Thoracic aorta (tissue), 2 donors: ENCODE measurements around the gene PDGFD. TPM values are rescaled to one million over a fixed set of nuclear protein-coding genes. Genes with fewer than 3 reads are reported as not detected.
A peak's percentile ranks its signal among the peaks of the same experiment; 100 is the strongest.

Experiments
- ATAC-seq: fragments of 150-250 bp; one replicate; pipeline ENCODE4 v1.8.0; 2017; ENCODE audit warnings: low read depth; ENCODE audit not compliant: insufficient number of reproducible peaks, low FRiP score
- DNase-seq: peaks from one replicate; pipeline ENCODE4 v3.0.0-alpha.2; 2020; ENCODE audit warnings: low spot score
- H3K27ac ChIP-seq, 2 donors: fragments of 200-600 bp; sonication (generic); 1 replicate in 1 of 2; 2 replicates in 1 of 2; pipeline ENCODE4 v1.5.1; 2016; ENCODE audit warnings: mild to moderate bottlenecking in 2 of 2, moderate library complexity in 2 of 2
- H3K27me3 ChIP-seq: fragments of 200-600 bp; sonication (generic); replicated peaks from 2 replicates; pipeline ENCODE4 v1.6.0; 2016; ENCODE audit warnings: mild to moderate bottlenecking; ENCODE audit not compliant: insufficient read depth
- H3K36me3 ChIP-seq: fragments of 200-600 bp; sonication (generic); one replicate; pipeline ENCODE4 v1.5.1; 2016
- H3K4me1 ChIP-seq, 2 donors: fragments of 200-600 bp; sonication (generic); 1 replicate in 1 of 2; 2 replicates in 1 of 2; pipeline versions ENCODE4 v1.5.1 to v1.6.0; 2016; ENCODE audit warnings: low read depth in 2 of 2, mild to moderate bottlenecking in 1 of 2; ENCODE audit not compliant: control insufficient read depth in 1 of 2
- H3K4me3 ChIP-seq: fragments of 200-600 bp; sonication (generic); 2 replicates; pipeline ENCODE4 v1.5.1; 2016; ENCODE audit warnings: mild to moderate bottlenecking
- H3K9me3 ChIP-seq: fragments of 200-600 bp; sonication (generic); 2 replicates; pipeline ENCODE4 v1.5.1; 2016
- total RNA-seq, 2 donors: library from RNA; depleted of rRNA; stranded (reverse); fragments of >200 nt; gene quantifications; one replicate each; pipeline versions ENCODE4 v1.1.0 to v1.2.3, GENCODE V29; 2016
- TF ChIP-seq, protein P1 (sequence below): fragments of 200-600 bp; sonication (generic); IDR thresholded peaks from one replicate; pipeline ENCODE4 v1.5.1; 2019; ENCODE audit warnings: antibody characterized with exemption

The PDGFD gene
- total RNA-seq, 2 donors from 2014 or later = 135 to 152 TPM

DNA sequence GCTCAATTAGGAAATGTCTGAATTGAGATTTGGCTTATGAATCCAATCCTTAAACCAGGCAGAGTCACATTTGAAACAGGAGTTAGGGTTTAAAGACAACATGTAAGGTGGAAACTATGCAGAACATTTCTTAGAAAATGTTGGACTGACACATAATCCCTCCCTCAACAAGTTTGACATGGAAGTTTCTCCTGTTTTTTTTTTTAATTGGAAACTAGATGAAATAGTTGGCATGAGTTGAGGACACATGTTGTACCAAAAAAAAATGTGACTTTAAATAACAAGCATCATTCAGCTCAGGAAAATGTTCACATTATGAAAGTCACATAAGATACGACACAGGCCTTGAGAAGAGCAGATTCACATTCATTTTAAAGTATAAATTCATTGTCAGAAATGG is 282.4 kb downstream of the PDGFD start:
- H3K4me1 ChIP-seq = peaks cover 12 to 26% of the 10 kb centered on the region in 2 donors
- H3K27ac ChIP-seq = peak overlapping the region; percentile 61 to 68
- H3K4me3 ChIP-seq = no peak overlapping the region
- no peaks in the 10 kb centered on the region for H3K36me3 ChIP-seq
- DNase-seq (no peak), ATAC-seq (no peak)
- TF ChIP-seq, protein P1, sequence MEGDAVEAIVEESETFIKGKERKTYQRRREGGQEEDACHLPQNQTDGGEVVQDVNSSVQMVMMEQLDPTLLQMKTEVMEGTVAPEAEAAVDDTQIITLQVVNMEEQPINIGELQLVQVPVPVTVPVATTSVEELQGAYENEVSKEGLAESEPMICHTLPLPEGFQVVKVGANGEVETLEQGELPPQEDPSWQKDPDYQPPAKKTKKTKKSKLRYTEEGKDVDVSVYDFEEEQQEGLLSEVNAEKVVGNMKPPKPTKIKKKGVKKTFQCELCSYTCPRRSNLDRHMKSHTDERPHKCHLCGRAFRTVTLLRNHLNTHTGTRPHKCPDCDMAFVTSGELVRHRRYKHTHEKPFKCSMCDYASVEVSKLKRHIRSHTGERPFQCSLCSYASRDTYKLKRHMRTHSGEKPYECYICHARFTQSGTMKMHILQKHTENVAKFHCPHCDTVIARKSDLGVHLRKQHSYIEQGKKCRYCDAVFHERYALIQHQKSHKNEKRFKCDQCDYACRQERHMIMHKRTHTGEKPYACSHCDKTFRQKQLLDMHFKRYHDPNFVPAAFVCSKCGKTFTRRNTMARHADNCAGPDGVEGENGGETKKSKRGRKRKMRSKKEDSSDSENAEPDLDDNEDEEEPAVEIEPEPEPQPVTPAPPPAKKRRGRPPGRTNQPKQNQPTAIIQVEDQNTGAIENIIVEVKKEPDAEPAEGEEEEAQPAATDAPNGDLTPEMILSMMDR = no peak
- no peaks in the 10 kb centered on the region for H3K27me3 ChIP-seq
- no peaks in the 10 kb centered on the region for H3K9me3 ChIP-seq

DNA sequence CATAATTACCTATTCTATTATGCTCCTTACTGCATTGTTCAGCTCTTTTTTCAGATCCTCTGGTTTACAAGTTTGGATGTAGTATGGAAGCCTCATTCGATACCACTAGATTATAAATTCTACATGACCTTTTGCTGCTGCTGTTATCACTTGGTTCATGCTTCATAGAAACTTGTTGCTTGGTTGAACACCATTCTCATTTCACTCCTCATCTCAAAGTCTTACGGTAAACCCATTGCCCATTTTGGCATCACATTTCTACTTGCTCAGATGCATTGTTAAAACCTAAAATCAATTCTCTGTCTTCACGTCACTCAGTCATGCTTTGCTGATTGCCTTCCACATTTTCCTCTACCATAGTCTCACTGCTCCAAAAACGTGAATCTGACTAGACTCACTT is 283.0 kb downstream of the PDGFD start:
- H3K9me3 ChIP-seq = no peaks in the 10 kb centered on the region
- ATAC-seq (no peak), DNase-seq (no peak)
- no peak overlapping the region for H3K4me3 ChIP-seq
- H3K4me1 ChIP-seq = peaks cover 12 to 26% of the 10 kb centered on the region in 2 donors
- H3K27me3 ChIP-seq = no peaks in the 10 kb centered on the region
- TF ChIP-seq, protein P1 = no peak
- H3K27ac ChIP-seq = peak overlapping the region; percentile 61 to 68
- H3K36me3 ChIP-seq = no peaks in the 10 kb centered on the region

DNA sequence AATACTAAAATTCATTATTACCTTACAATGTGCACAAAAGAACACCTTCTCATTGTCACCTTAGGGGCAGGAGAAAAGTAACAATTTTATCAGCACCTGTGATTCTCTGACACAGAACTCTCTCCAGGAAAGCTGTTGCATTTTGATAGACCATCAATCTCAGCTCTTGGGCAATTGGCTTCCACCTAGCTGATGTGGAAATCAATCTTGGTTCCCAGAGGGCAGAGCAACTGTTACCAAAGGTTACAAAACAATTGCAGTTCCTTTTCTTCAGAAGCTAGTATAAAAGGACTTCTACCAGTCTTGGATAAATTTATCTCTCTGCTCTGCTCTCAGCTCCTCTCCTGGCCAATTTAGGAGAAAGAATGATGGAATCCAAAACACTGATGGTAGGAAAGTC is 285.3 kb downstream of the PDGFD start:
- Histone ChIP-seq H3K4me1 (peaks cover 12 to 26% of the 10 kb centered on the region in 2 donors), H3K27me3 (no peaks in the 10 kb centered on the region), H3K27ac (no peak overlapping the region), H3K9me3 (no peaks in the 10 kb centered on the region), H3K36me3 (no peaks in the 10 kb centered on the region), H3K4me3 (no peak overlapping the region)
- no peak for ATAC-seq
- no peak for DNase-seq
- TF ChIP-seq, protein P1 = no peak

GRCh38 chr11:103877221-103877620 is 286.7 kb downstream of the PDGFD start:
- Histone ChIP-seq H3K27ac (no peak overlapping the region), H3K9me3 (no peaks in the 10 kb centered on the region), H3K4me1 (peaks cover 15 to 26% of the 10 kb centered on the region in 2 donors), H3K36me3 (no peaks in the 10 kb centered on the region), H3K4me3 (no peak overlapping the region), H3K27me3 (no peaks in the 10 kb centered on the region)
- TF ChIP-seq, protein P1 = no peak
- DNase-seq (no peak), ATAC-seq (no peak)

GRCh38 chr11:103875855-103876510 is 288.0 kb downstream of the PDGFD start:
- TF ChIP-seq, protein P1 = no peak
- no peak overlapping the region for H3K4me3 ChIP-seq
- H3K27ac ChIP-seq = no peak overlapping the region
- no peaks in the 10 kb centered on the region for H3K36me3 ChIP-seq
- no peaks in the 10 kb centered on the region for H3K27me3 ChIP-seq
- H3K9me3 ChIP-seq = no peaks in the 10 kb centered on the region
- H3K4me1 ChIP-seq = peaks cover 11 to 26% of the 10 kb centered on the region in 2 donors
- DNase-seq = no peak
- ATAC-seq = no peak
